Stimulated activated CD4-positive, alpha-beta T cell treated with anti-CD3 and anti-CD28 coated beads, Interleukin-1b, Interleukin-23, amount 100 ng/mL, for 1 hour (primary cell): Measurements from ENCODE around the gene PRSS21.

Experiments
- DNase-seq, 2 donors: peaks; one replicate each; pipeline ENCODE4 v3.0.0-alpha.2; 2020; ENCODE audit warnings: low read depth in 2 of 2

Gene PRSS21

GRCh38 chr16:2779978-2780898 is 36.8 kb upstream of the PRSS21 start:
- no peak for DNase-seq

- DNase-seq, result no peak
Observed at GRCh38 chr16:2782583-2783351, 34.3 kb upstream of the PRSS21 start.

- no peak for DNase-seq
Observed at GRCh38 chr16:2783581-2784357, 33.3 kb upstream of the PRSS21 start.

GRCh38 chr16:2784358-2785100 is 32.5 kb upstream of the PRSS21 start:
- DNase-seq, result no peak

GRCh38 chr16:2785101-2785991 is 31.7 kb upstream of the PRSS21 start:
- no peak for DNase-seq

- no peak for DNase-seq
Observed at GRCh38 chr16:2786061-2786825, 30.8 kb upstream of the PRSS21 start.

- DNase-seq, result no peak
Observed at GRCh38 chr16:2786826-2787151, 30.2 kb upstream of the PRSS21 start.

- DNase-seq, result no peak
Observed at GRCh38 chr16:2787406-2787805, 29.6 kb upstream of the PRSS21 start, which contains the start of gene PRSS33. Gene PRSS33, minus strand, starts transcription at chr16:2787560. Its CDS starts 1,013 bp downstream, at chr16:2786547.

DNA sequence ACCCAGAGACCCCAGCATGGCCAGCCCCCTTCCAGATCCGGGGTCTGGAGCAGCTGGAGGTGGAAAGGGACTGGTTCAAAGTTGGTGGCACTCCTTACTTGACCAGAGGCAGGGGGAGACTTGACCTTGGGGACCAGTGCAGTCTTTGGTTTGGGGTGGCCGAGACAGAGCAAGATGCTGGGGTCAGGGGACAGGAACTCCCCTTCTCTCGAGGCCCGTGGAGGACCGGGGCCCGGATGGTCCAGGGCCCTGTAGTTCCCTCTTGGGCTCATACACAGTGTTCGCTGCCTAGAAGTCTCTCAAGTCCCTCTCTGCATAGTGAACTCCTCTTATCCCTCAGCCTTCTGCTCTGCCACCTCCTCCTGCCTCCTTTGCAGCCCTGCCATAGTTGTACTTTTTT is 29.1 kb upstream of the PRSS21 start:
- no peak for DNase-seq

DNA sequence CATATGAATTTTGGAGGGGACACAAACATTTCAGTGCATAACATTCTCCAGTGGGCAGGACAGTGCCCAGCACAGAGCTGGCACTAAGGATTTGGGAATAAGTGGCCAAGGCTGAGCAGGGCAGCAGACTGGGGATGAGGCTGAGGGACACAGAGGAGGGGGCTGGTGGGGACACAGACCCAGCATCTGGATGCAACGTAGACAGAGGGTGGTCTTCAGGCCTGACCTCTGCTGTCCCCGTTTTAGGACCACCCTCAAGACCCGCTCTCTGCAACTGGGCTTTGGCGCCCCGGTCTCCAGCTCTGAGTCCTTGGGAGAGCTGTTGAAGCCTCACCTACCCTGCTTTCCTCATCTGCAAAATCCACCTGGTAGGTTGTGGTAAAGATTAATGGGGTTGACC is 26.4 kb upstream of the PRSS21 start:
- DNase-seq, result no peak

DNA sequence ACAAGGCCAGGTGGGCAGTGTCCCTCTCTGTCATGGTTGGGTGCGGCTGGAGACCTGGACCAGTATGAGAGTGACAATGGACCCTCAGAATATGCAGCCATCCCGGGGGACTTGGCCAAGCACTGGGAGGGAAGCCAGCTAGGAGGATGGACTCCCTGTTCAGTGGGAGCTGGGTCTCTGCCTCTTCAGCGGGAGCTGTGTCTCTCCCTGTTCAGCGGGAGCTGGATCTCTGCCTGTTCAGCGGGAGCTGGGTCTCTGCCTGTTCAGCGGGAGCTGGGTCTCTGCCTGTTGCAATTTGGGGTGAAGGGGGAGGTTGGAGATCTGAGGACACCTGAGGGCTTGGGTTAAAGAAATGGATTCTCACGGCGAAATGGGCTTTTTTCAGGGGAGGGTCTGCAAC is 25.9 kb upstream of the PRSS21 start:
- no peak for DNase-seq

DNA sequence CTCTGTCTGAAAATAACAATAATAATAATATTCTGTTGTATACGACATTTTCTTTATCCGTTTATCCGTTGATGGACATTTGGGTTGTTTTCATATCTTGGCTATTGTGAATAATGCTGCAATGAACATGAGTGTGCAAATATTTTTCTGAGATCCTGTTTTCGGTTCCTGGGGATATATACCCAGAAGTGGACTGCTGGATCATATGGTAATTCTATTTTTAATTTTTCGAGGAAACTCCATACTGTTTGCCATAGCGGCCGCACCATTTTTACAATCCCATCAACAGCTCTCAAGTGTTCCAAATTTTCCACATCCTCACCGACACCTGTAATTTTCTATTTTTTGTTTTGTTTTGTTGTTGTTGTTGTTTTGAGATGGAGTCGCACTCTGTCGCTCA is 24.1 kb upstream of the PRSS21 start:
- DNase-seq, result no peak

DNA sequence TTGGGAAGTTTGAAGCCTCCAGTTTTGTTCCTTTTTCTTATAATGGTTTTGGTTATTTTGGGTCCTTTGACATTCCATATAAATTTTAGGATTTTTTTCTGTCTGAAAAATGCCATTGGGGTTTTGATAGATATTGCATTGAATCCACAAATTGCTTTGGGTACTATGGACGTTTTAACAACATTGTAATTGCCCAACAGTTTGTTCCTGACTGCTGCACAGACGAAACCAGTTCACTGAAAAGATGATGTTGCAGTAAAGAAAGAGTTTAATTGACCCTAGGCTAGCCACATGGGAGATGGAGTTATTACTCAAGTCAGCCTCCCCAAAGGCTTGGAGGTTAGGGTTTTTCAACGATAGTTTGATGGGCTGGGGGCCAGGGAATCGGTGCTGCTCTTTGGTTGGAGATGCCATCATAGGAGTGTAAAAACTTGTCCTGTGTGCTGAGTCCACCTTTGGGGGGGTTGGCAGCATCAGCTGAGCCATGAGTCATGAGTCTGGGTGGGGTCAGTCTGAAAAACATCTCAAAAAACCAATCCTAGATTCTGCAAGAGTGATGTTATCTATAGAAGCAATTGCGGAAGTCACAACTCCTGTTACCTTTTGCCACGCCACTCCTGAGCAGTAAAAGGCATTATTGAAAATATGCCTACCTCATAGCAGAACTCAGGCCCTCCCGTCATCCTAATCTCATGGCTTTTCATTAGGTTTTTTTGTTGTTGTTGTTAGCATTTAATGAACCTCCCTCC is 21.5 kb upstream of the PRSS21 start:
- DNase-seq, result no peak

- no peak for DNase-seq
Observed at GRCh38 chr16:2798723-2799204, 18.3 kb upstream of the PRSS21 start.

DNA sequence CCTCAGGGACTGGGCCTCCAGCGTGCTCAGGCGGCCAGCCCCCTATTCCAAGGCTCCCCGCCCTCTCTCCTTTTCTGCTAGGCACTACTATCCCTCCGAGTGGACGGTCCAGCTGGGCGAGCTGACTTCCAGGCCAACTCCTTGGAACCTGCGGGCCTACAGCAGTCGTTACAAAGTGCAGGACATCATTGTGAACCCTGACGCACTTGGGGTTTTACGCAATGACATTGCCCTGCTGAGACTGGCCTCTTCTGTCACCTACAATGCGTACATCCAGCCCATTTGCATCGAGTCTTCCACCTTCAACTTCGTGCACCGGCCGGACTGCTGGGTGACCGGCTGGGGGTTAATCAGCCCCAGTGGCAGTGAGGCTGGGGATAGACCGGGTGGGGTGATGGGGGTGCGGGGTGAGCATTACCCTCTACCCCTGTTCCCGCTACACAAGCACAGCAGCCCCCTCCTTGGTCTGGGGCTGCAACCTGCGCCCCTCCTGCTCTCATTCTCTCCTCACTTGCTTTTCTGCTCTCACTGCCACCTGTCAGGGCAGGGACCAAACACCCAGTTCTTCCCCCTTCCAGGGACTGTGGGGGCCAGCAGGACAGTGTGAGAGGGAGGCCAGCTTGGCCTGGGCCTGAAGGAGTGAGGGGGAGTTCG is 17.7 kb upstream of the PRSS21 start:
- DNase-seq, result no peak

GRCh38 chr16:2799859-2800226 is 17.2 kb upstream of the PRSS21 start:
- no peak for DNase-seq

GRCh38 chr16:2803545-2804195 is 13.4 kb upstream of the PRSS21 start:
- no peak for DNase-seq

GRCh38 chr16:2804728-2805127 is 12.3 kb upstream of the PRSS21 start:
- DNase-seq, result no peak
